MCF 10A (cell line): ENCODE data around the gene ADGRF3. TPM values are rescaled to one million over a fixed set of nuclear protein-coding genes. Genes with fewer than 3 reads are reported as not detected.

Experiments
- BruUV-seq: library from RNA; stranded (reverse); fragments of 400-500 nt; replicated peaks from 2 replicates; lab custom pipeline; 2021; lab: Mats Ljungman, UMichigan
- CTCF ChIA-PET: fragments of 300-600 bp; sonication (Branson Sonifier 250); formaldehyde crosslinking; extraction: SDS; loops from one replicate; lab custom pipeline; 2021; ENCODE audit warnings: antibody characterized with exemption, inconsistent platforms; lab: Yijun Ruan, JAX
- POLR2A ChIA-PET: fragments of 300-600, 350-650 bp; sonication (Branson Sonifier 250); formaldehyde crosslinking; extraction: SDS; loops from one replicate; lab custom pipeline; 2020; ENCODE audit warnings: antibody characterized with exemption, inconsistent platforms; lab: Yijun Ruan, JAX
- DNase-seq: peaks from one replicate; pipeline ENCODE4 v3.0.0-alpha.2; 2018; ENCODE audit not compliant: unreplicated experiment
- H3K27ac Mint-ChIP-seq: one replicate; pipeline ENCODE4 v1.8.0; 2022; ENCODE audit warnings: mild to moderate bottlenecking, low read depth, mixed read lengths; ENCODE audit not compliant: unreplicated experiment
- H3K27me3 Mint-ChIP-seq: one replicate; pipeline ENCODE4 v1.8.0; 2022; ENCODE audit warnings: mixed read lengths; ENCODE audit not compliant: insufficient read depth, unreplicated experiment
- H3K36me3 Mint-ChIP-seq: one replicate; pipeline ENCODE4 v1.8.0; 2022; ENCODE audit warnings: mild to moderate bottlenecking, moderate library complexity, mixed read lengths; ENCODE audit not compliant: insufficient read depth, unreplicated experiment
- H3K4me1 Mint-ChIP-seq: one replicate; pipeline ENCODE4 v1.8.0; 2022; ENCODE audit warnings: mixed read lengths; ENCODE audit not compliant: insufficient read depth, unreplicated experiment
- H3K4me3 Mint-ChIP-seq: one replicate; pipeline ENCODE4 v1.8.0; 2022; ENCODE audit warnings: mild to moderate bottlenecking, moderate library complexity, mixed read lengths; ENCODE audit not compliant: unreplicated experiment
- H3K9me3 Mint-ChIP-seq: one replicate; pipeline ENCODE4 v1.8.0; 2022; ENCODE audit warnings: mixed read lengths; ENCODE audit not compliant: unreplicated experiment
- CTCF ChIP-seq: fragments of 200-600 bp; IDR thresholded peaks from one replicate; pipeline ENCODE4 v1.8.0; 2022; ENCODE audit warnings: antibody characterized with exemption, mild to moderate bottlenecking; ENCODE audit not compliant: unreplicated experiment
- intact Hi-C: fragments of 100-400 bp; cut with micrococcal nuclease; formaldehyde crosslinking; loops from 2 replicates; pipeline ENCODE4 v1.14.1; 2022
- total RNA-seq: library from RNA; stranded (reverse); gene quantifications from 2 replicates; pipeline ENCODE4 v1.2.3, GENCODE V29; 2022

Gene ADGRF3
- total RNA-seq, 1 experiment from 2014 or later = not detected

- DNase-seq = no peak
- no peak for TF ChIP-seq CTCF
- intact Hi-C loops = no loop called here
- BruUV-seq = no TSS peak
- no peaks in the 10 kb centered on the region for H3K9me3 Mint-ChIP-seq
- H3K27me3 Mint-ChIP-seq = no peaks in the 10 kb centered on the region
- ChIA-PET POLR2A (interaction anchor here (0.7 to 20.6 kb wide), 16 partner anchors 8 to 70 kb away, joined by 3 to 694 read pairs (median 14); partner anchors contain the start of genes ADGRF3, HADHA, HADHB and SELENOI), CTCF (interaction anchor here (0.6 to 1.0 kb wide), 2 partner anchors 17 to 399 kb away, joined by 3 read pairs; no protein-coding TSS in a partner anchor)
- peaks cover 32% of the 10 kb centered on the region for H3K4me1 Mint-ChIP-seq
- H3K4me3 Mint-ChIP-seq = no peak overlapping the region
- peak overlapping the region; percentile 12 for H3K27ac Mint-ChIP-seq
- H3K36me3 Mint-ChIP-seq = peaks cover 61% of the 10 kb centered on the region
Measured at GRCh38 chr2:26276484-26277227, 69.9 kb downstream of the ADGRF3 start.

GRCh38 chr2:26274058-26274613 is 72.5 kb downstream of the ADGRF3 start:
- H3K36me3 Mint-ChIP-seq = peaks cover 43% of the 10 kb centered on the region
- DNase-seq = peak; percentile 100
- H3K4me1 Mint-ChIP-seq = peaks cover 35% of the 10 kb centered on the region
- no peaks in the 10 kb centered on the region for H3K27me3 Mint-ChIP-seq
- CTCF ChIA-PET = interaction anchor here (1.2 to 1.8 kb wide), 4 partner anchors 30 to 56 kb away, joined by 4 to 11 read pairs (median 4); partner anchors contain the start of genes HADHA and HADHB
- TF ChIP-seq CTCF = no peak
- H3K9me3 Mint-ChIP-seq = no peaks in the 10 kb centered on the region
- POLR2A ChIA-PET = interaction anchor here (0.6 to 20.6 kb wide), 35 partner anchors 8 to 1688 kb away, joined by 3 to 694 read pairs (median 7); partner anchors contain the start of genes ADGRF3, HADHA, HADHB and RAB10
- H3K4me3 Mint-ChIP-seq = peak overlapping the region; percentile 31
- intact Hi-C loops = loop anchor here (1.0 kb wide), 1 partner anchor 29 kb away; no protein-coding TSS in a partner anchor
- peak overlapping the region; percentile 92 for H3K27ac Mint-ChIP-seq
- BruUV-seq = no TSS peak

GRCh38 chr2:26273501-26273900 is 73.1 kb downstream of the ADGRF3 start:
- Mint-ChIP-seq H3K27ac (peak overlapping the region; percentile 92), H3K27me3 (no peaks in the 10 kb centered on the region), H3K9me3 (no peaks in the 10 kb centered on the region), H3K36me3 (peaks cover 37% of the 10 kb centered on the region), H3K4me3 (peak overlapping the region; percentile 15), H3K4me1 (peaks cover 39% of the 10 kb centered on the region)
- no peak for TF ChIP-seq CTCF
- POLR2A ChIA-PET = interaction anchor here (0.6 to 20.6 kb wide), 28 partner anchors 8 to 1688 kb away, joined by 3 to 694 read pairs (median 10); partner anchors contain the start of genes ADGRF3, HADHA, HADHB and RAB10
- intact Hi-C loops = no loop called here
- peak; percentile 22 for DNase-seq
- CTCF ChIA-PET = interaction anchor here (0.5 to 1.8 kb wide), 2 partner anchors 31 to 33 kb away, joined by 3 to 4 read pairs; no protein-coding TSS in a partner anchor
- TSS peak; percentile 90 for BruUV-seq
